Stomach (tissue), 9 donors: Measurements from ENCODE around the gene TMEM88. TPM values are rescaled to one million over a fixed set of nuclear protein-coding genes. Genes with fewer than 3 reads are reported as not detected.

Source experiments
- DNase-seq, 2 donors: peaks; one replicate each; pipeline versions ENCODE4 v3.0.0 to v3.0.0-alpha.2; 2013 to 2019
- H3K27ac ChIP-seq, 5 donors: fragments of 200-600 bp in 4 of 5; sonication (generic) in 4 of 5; one replicate each; pipeline ENCODE4 v1.5.1; 2013 to 2019; ENCODE audit warnings: mild to moderate bottlenecking in 1 of 5, moderate library complexity in 1 of 5
- H3K27me3 ChIP-seq, 3 donors: fragments of 200-600 bp; sonication (generic); one replicate each; pipeline ENCODE4 v1.5.1; 2017 to 2019; ENCODE audit warnings: mixed run types in 1 of 3
- H3K36me3 ChIP-seq, 4 donors: fragments of 200-600 bp; sonication (generic); 1 replicate in 3 of 4; 2 replicates in 1 of 4; pipeline ENCODE4 v1.5.1; 2016 to 2019
- H3K4me1 ChIP-seq, 4 donors: fragments of 200-600 bp; sonication (generic); one replicate each; pipeline ENCODE4 v1.5.1; 2016 to 2019
- H3K4me3 ChIP-seq, 4 donors: fragments of 200-600 bp; sonication (generic) in 3 of 4; one replicate each; pipeline ENCODE4 v1.5.1; 2016 to 2019; ENCODE audit warnings: mild to moderate bottlenecking in 1 of 4
- H3K9me3 ChIP-seq, 4 donors: fragments of 200-600 bp; sonication (generic); one replicate each; pipeline ENCODE4 v1.5.1; 2016 to 2019
- EP300 ChIP-seq: sonication (generic); formaldehyde crosslinking; IDR thresholded peaks from one replicate; pipeline ENCODE4 v1.6.1; 2017; ENCODE audit warnings: antibody characterized with exemption
- POLR2A ChIP-seq, 4 donors: fragments of 450-650 bp; IDR thresholded peaks; one replicate each; pipeline ENCODE4 v1.6.1; 2016; ENCODE audit warnings: antibody characterized with exemption in 4 of 4, control low read depth in 2 of 4, mild to moderate bottlenecking in 1 of 4, moderate library complexity in 1 of 4
- POLR2AphosphoS5 ChIP-seq, 3 donors: sonication (generic); formaldehyde crosslinking; IDR thresholded peaks; one replicate each; pipeline ENCODE4 v1.6.1; 2016; ENCODE audit warnings: antibody characterized with exemption in 3 of 3
- WGBS, 5 donors: extraction: QIAGEN DNeasy Blood & Tissue Kit in 3 of 5; methylation state at CpG; one replicate each; pipeline versions ENCODE4 v1.1.5 to v1.1.7; 2013 to 2018; 5-methylcytosine and 5-hydroxymethylcytosine counted together
- intact Hi-C: fragments of 100-400 bp; cut with DNase I; formaldehyde crosslinking; loops from one replicate; pipeline ENCODE4 v1.15.1; 2023; ENCODE audit warnings: low total_unique reads
- polyA plus RNA-seq, 3 donors: library from polyadenylated mRNA; stranded (reverse); fragments of 200-250 nt; gene quantifications; one replicate each; pipeline ENCODE4 v1.2.3, GENCODE V29; 2013
- total RNA-seq, 5 donors: library from RNA; depleted of rRNA; stranded (reverse); fragments of >200 nt; gene quantifications; one replicate each; pipeline versions ENCODE4 v1.1.0 to v1.2.3, GENCODE V29; 2014 to 2016
- TF ChIP-seq, protein P1 (sequence below), 7 experiments: fragments of 450-650 bp in 4 of 7; fragments of 200-600 bp in 3 of 7; sonication (generic) in 3 of 7; IDR thresholded peaks; one replicate each; pipeline ENCODE4 v1.5.1; 2016 to 2019; ENCODE audit warnings: antibody characterized with exemption in 7 of 7, control low read depth in 2 of 7, mild to moderate bottlenecking in 1 of 7
- donor health status: healthy with polysubstance abuse.
- donor health status: Bipolar disorder and iron deficiency.
- donor health status: healthy.

TMEM88 gene
- total and polyA plus RNA-seq, 8 donors = 1.8 to 36.0 (median 10.4) TPM; not detected in 2

DNA sequence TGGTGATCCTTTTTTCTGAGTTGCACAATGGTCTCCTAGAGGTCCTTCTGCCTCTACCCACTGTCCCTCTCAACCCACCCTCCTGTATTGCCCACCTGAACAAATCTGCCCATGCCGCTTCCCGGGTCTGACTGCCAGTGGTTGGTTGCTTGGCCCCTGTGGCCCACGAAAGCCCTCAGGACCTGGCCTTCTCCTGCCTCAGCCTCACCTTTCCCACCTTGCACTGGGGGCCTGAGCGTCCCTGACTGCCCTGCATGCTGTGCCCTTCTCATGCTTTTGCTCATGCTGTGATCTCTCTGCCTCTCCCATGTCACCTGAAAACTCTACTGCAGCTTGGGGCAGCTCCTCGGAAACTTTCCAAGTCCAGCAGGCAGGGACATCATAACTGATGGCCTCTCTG, 34.6 kb upstream of the TMEM88 start:
- no peak for DNase-seq
- Histone ChIP-seq H3K4me1 (peaks cover 0 to 7% (median 1%) of the 10 kb centered on the region in 4 donors), H3K9me3 (no peaks in the 10 kb centered on the region), H3K36me3 (no peaks in the 10 kb centered on the region), H3K27me3 (peaks cover 0 to 11% (median 0%) of the 10 kb centered on the region in 3 donors), H3K4me3 (no peak overlapping the region), H3K27ac (no peak overlapping the region)
- intact Hi-C loops = no loop called here
- WGBS, 5 donors = 72 to 80% (median 77%) methylated on average over 5 of the region's 5 CpGs
- TF ChIP-seq EP300 (no peak), POLR2A (IDR thresholded peaks at IDR 0.05) (no peak), POLR2AphosphoS5 (IDR thresholded peaks at IDR 0.05) (no peak)
- TF ChIP-seq, protein P1, sequence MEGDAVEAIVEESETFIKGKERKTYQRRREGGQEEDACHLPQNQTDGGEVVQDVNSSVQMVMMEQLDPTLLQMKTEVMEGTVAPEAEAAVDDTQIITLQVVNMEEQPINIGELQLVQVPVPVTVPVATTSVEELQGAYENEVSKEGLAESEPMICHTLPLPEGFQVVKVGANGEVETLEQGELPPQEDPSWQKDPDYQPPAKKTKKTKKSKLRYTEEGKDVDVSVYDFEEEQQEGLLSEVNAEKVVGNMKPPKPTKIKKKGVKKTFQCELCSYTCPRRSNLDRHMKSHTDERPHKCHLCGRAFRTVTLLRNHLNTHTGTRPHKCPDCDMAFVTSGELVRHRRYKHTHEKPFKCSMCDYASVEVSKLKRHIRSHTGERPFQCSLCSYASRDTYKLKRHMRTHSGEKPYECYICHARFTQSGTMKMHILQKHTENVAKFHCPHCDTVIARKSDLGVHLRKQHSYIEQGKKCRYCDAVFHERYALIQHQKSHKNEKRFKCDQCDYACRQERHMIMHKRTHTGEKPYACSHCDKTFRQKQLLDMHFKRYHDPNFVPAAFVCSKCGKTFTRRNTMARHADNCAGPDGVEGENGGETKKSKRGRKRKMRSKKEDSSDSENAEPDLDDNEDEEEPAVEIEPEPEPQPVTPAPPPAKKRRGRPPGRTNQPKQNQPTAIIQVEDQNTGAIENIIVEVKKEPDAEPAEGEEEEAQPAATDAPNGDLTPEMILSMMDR (IDR thresholded peaks at IDR 0.05) = no peak

DNA sequence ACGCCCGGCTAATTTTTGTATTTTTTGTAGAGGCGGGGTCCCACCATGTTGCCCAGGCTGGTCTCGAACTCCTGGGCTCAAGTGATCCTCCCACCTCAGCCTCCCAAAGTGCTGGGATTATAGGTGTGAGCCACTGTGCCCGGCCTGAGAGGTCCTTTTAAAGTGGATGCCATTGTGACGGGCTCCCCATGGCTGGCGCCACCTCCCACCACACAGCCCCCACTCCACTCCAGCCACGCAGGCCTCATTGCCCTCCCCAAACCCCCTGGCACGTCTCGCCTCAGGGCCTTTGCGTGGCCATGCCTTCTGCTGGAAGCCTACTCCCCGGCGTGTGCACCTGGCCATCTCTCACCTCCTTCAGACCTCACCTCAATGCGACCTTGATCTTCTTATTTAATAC, 32.7 kb upstream of the TMEM88 start:
- Histone ChIP-seq H3K4me1 (peaks cover 6 to 17% (median 10%) of the 10 kb centered on the region in 4 donors), H3K36me3 (no peaks in the 10 kb centered on the region), H3K27me3 (peaks cover 0 to 11% (median 0%) of the 10 kb centered on the region in 3 donors), H3K9me3 (no peaks in the 10 kb centered on the region), H3K4me3 (no peak overlapping the region), H3K27ac (no peak overlapping the region)
- TF ChIP-seq POLR2A (IDR thresholded peaks at IDR 0.05) = no peak
- TF ChIP-seq EP300 = no peak
- TF ChIP-seq, protein P1 (IDR thresholded peaks at IDR 0.05) = no peak
- TF ChIP-seq POLR2AphosphoS5 (IDR thresholded peaks at IDR 0.05) = no peak
- no peak for DNase-seq
- intact Hi-C loops = no loop called here
- WGBS, 5 donors = 68 to 79% (median 73%) methylated on average over 14 of the region's 14 CpGs

- H3K36me3 ChIP-seq = no peaks in the 10 kb centered on the region
- no peaks in the 10 kb centered on the region for H3K27me3 ChIP-seq
- H3K4me1 ChIP-seq = peaks cover 6 to 17% (median 10%) of the 10 kb centered on the region in 4 donors
- 84 to 89% (median 86%) methylated on average over 20 of the region's 20 CpGs for WGBS, 5 donors
- no peaks in the 10 kb centered on the region for H3K9me3 ChIP-seq
- peak in 1 of 2 donors; percentile 2 for DNase-seq
- TF ChIP-seq POLR2A (IDR thresholded peaks at IDR 0.05) = no peak
- TF ChIP-seq, protein P1 (IDR thresholded peaks at IDR 0.05) = no peak
- intact Hi-C loops = no loop called here
- no peak overlapping the region for H3K27ac ChIP-seq
- no peak overlapping the region for H3K4me3 ChIP-seq
Measured at GRCh38 chr17:7823581-7824001, 31.3 kb upstream of the TMEM88 start.

DNA sequence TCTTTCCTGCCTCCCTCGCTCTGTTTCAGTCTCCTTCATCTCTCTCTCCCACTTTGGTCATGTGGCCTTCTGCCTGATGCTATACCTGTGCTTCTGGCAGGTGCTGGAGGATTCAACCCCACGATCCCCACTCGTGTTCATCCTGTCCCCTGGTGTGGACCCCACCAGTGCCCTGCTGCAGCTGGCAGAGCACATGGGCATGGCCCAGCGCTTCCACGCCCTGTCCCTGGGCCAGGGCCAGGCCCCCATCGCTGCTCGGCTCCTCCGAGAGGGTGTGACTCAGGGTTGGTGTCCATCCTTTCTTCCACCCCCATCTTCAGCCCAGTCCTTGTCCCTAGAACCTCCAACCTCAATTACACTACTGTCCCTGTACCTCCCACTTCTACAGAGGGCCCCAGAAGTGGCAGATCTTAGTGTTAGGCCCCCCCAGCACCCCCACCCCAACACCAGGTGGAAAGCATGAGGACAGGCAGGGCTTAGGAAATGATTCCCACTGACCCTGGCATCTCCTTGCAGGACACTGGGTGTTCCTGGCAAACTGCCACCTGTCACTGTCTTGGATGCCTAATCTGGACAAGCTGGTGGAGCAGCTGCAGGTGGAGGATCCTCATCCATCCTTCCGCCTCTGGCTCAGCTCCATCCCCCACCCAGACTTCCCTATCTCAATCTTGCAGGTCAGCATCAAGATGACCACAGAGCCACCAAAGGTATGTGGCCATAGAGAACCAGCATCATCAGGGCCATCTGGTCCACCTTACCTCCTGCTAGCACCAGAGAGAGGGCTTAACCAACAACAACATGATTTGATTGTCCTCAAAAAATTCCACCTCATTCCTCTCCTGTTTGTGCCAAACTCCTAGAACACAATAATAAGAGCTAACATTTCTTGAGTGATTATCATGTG, 30.6 kb upstream of the TMEM88 start:
- Histone ChIP-seq H3K27me3 (no peaks in the 10 kb centered on the region), H3K9me3 (no peaks in the 10 kb centered on the region), H3K4me3 (no peak overlapping the region), H3K36me3 (no peaks in the 10 kb centered on the region), H3K4me1 (peaks cover 6 to 17% (median 10%) of the 10 kb centered on the region in 4 donors), H3K27ac (no peak overlapping the region)
- intact Hi-C loops = no loop called here
- TF ChIP-seq EP300 = no peak
- TF ChIP-seq POLR2AphosphoS5 (IDR thresholded peaks at IDR 0.05) = no peak
- TF ChIP-seq POLR2A (IDR thresholded peaks at IDR 0.05) = no peak
- TF ChIP-seq, protein P1 (IDR thresholded peaks at IDR 0.05) = no peak
- 74 to 84% (median 79%) methylated on average over 9 of the region's 9 CpGs for WGBS, 5 donors
- DNase-seq = peak in 1 of 2 donors; percentile 12
